Fibroblast of skin of right biceps (primary cell): ENCODE results near the gene COL25A1.
"Not testable (repeated sequence)": the region's sequence is repeated elsewhere in the genome, so short reads cannot be mapped to it uniquely, and the experiment has no call there.

Experiments
- DNase-seq: peaks from one replicate; pipeline ENCODE4 v3.0.0-alpha.2; 2013

COL25A1 gene

GRCh38 chr4:109164011-109164410, 138.4 kb downstream of the COL25A1 start:
- peak; percentile 66 for DNase-seq

GRCh38 chr4:109163493-109163892, 139.0 kb downstream of the COL25A1 start:
- no peak for DNase-seq

- no peak for DNase-seq
These were observed 139.7 kb downstream of the COL25A1 start for GRCh38 chr4:109162759-109163158.

GRCh38 chr4:109160494-109160893, 142.0 kb downstream of the COL25A1 start:
- DNase-seq: no peak

GRCh38 chr4:109157696-109158095, 144.8 kb downstream of the COL25A1 start:
- no peak for DNase-seq

GRCh38 chr4:109157205-109157604, 145.3 kb downstream of the COL25A1 start:
- no peak for DNase-seq

- DNase-seq: peak; percentile 34
These were observed 146.1 kb downstream of the COL25A1 start for GRCh38 chr4:109156356-109156755.

GRCh38 chr4:109155682-109156283, 146.7 kb downstream of the COL25A1 start:
- DNase-seq: no peak

GRCh38 chr4:109155084-109155483, 147.4 kb downstream of the COL25A1 start:
- DNase-seq: no peak

GRCh38 chr4:109154424-109154823, 148.0 kb downstream of the COL25A1 start:
- DNase-seq: no peak

GRCh38 chr4:109149836-109150235, 152.6 kb downstream of the COL25A1 start:
- DNase-seq: no peak

GRCh38 chr4:109148577-109149075, 153.8 kb downstream of the COL25A1 start:
- no peak for DNase-seq

GRCh38 chr4:109147135-109147534, 155.3 kb downstream of the COL25A1 start:
- no peak for DNase-seq

GRCh38 chr4:109146499-109146898, 156.0 kb downstream of the COL25A1 start:
- no peak for DNase-seq

- not testable (repeated sequence) for DNase-seq
These were observed 164.3 kb downstream of the COL25A1 start for GRCh38 chr4:109138125-109138524.

- DNase-seq: no peak
These were observed 167.5 kb downstream of the COL25A1 start for GRCh38 chr4:109134921-109135320.

GRCh38 chr4:109134268-109134667, 168.2 kb downstream of the COL25A1 start:
- peak; percentile 15 for DNase-seq

- DNase-seq: no peak
These were observed 170.9 kb downstream of the COL25A1 start for GRCh38 chr4:109131559-109131958.

- no peak for DNase-seq
These were observed 173.9 kb downstream of the COL25A1 start for GRCh38 chr4:109128589-109128988.

- no peak for DNase-seq
These were observed 174.6 kb downstream of the COL25A1 start for GRCh38 chr4:109127866-109128265.

- DNase-seq: peak; percentile 9
These were observed 175.6 kb downstream of the COL25A1 start for GRCh38 chr4:109126856-109127255.

GRCh38 chr4:109125084-109125483, 177.4 kb downstream of the COL25A1 start:
- no peak for DNase-seq

- no peak for DNase-seq
These were observed 178.5 kb downstream of the COL25A1 start for GRCh38 chr4:109123951-109124350.

GRCh38 chr4:109121561-109121960, 180.9 kb downstream of the COL25A1 start:
- no peak for DNase-seq

GRCh38 chr4:109119852-109120251, 182.6 kb downstream of the COL25A1 start:
- DNase-seq: no peak
